KOPT-K1 (cell line): ENCODE results near the gene TUSC7.

Experiments used
- H3K27ac ChIP-seq: fragments of 200-600 bp; sonication (generic); 2 replicates; pipeline ENCODE4 v1.5.1; 2016; ENCODE audit warnings: antibody characterized with exemption, mild to moderate bottlenecking, low read depth, low read length; ENCODE audit not compliant: poor library complexity, severe bottlenecking
- H3K36me3 ChIP-seq: fragments of 200-600 bp; sonication (generic); 2 replicates; pipeline ENCODE4 v1.5.1; 2017; ENCODE audit warnings: antibody characterized with exemption, mild to moderate bottlenecking, low read length, moderate library complexity; ENCODE audit not compliant: insufficient read depth
- H3K9me3 ChIP-seq: fragments of 200-600 bp; sonication (generic); 2 replicates; pipeline ENCODE4 v1.5.1; 2017; ENCODE audit warnings: antibody characterized with exemption, low read length, mild to moderate bottlenecking; ENCODE audit not compliant: insufficient read depth, poor library complexity, severe bottlenecking

Gene TUSC7

GRCh38 chr3:116739678-116740077, 30.1 kb downstream of the TUSC7 start:
- H3K27ac ChIP-seq = no peak overlapping the region
- no peaks in the 10 kb centered on the region for H3K36me3 ChIP-seq
- peaks cover 10% of the 10 kb centered on the region for H3K9me3 ChIP-seq

- peaks cover 6% of the 10 kb centered on the region for H3K9me3 ChIP-seq
- no peak overlapping the region for H3K27ac ChIP-seq
- no peaks in the 10 kb centered on the region for H3K36me3 ChIP-seq
These were observed 30.7 kb downstream of the TUSC7 start for GRCh38 chr3:116740293-116740692.

DNA sequence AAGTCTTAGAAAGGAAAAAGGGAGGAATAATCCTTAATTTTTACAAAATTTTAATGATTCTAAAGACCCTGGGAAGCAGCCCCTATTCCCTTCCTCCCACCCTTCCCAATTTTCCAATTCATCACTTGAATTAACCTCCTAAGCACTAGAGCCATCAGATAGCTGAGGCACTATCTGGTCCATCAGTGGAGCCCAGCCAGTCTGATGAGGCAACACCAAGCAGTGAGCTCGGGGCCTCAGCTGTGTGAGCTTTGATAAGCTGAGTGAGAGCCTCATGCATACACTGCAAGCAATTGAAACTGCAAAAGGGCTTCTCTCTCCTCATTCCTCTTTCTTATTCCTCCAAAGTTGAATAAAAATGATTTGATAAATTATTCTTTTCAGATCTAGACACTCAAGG, 31.9 kb downstream of the TUSC7 start:
- Histone ChIP-seq H3K27ac (no peak overlapping the region), H3K9me3 (no peaks in the 10 kb centered on the region), H3K36me3 (no peaks in the 10 kb centered on the region)

DNA sequence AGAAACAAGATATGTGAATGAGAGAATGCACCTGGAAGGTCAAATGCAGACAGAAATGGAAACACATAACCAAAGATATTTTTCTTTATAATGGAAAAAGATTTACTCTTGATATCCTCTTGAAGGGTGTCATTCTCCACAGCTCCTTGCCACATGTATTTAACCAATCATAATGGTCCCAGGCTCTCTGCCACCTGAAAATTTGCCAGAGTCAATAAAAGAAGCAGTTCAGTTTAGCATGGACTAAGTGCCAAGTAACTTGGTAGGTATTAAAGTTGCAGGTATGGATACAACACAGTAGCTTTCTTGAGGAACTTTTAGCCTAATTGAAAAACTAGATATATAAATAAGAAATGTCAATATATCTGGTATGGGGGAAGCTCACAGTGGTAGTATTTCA, 33.5 kb downstream of the TUSC7 start:
- no peaks in the 10 kb centered on the region for H3K36me3 ChIP-seq
- no peak overlapping the region for H3K27ac ChIP-seq
- no peaks in the 10 kb centered on the region for H3K9me3 ChIP-seq

DNA sequence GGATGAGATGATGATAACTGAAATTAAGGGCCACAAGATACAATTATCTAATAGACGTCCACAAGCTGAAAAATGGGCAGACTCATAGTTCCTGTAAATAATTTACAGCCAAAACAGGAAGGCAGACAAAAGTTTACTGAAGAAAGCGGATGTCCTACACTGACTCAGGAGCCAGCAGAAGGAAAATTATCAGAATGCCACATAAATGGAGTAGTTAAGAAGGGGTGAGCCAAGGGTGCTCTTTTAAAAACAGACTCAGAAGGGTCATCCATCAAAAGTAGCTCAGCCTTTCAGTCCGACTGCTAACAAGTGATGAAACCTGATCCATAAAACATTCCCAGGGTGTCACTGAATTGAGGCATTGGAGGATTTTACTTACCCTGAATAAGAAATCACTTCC, 39.8 kb downstream of the TUSC7 start:
- no peaks in the 10 kb centered on the region for H3K9me3 ChIP-seq
- no peaks in the 10 kb centered on the region for H3K36me3 ChIP-seq
- H3K27ac ChIP-seq = no peak overlapping the region

DNA sequence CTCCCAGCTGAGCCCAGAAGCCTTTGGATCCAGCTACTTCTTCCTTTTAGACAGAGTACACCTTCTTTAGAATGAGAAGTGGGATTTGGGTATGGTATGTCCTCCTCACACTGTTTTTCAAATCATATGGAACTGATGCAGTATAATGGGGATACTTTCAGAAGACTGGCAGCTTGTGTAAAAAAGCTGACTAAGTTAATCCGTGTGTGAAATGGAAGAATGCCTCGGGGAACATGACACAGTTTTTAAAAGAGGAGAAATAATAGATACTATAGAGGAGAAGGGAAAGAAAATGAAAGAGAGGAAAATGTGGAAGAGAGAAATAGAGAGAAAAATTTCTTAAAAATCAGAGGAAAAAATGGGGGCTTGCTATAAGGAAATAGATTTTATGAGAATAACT, 47.7 kb downstream of the TUSC7 start:
- Histone ChIP-seq H3K9me3 (no peaks in the 10 kb centered on the region), H3K27ac (no peak overlapping the region), H3K36me3 (no peaks in the 10 kb centered on the region)

- Histone ChIP-seq H3K9me3 (no peaks in the 10 kb centered on the region), H3K27ac (no peak overlapping the region), H3K36me3 (no peaks in the 10 kb centered on the region)
These were observed 49.7 kb downstream of the TUSC7 start for GRCh38 chr3:116759316-116759715.
